A673 (cell line): ENCODE measurements around the gene PPIG.

Experiments used
- EZH2 ChIP-seq: fragments of 200-600 bp; sonication (generic); IDR thresholded peaks from 2 replicates; pipeline ENCODE4 v1.6.1; 2017; ENCODE audit warnings: borderline replicate concordance, low read depth, mild to moderate bottlenecking, mixed read lengths, antibody characterized with exemption, low read length; ENCODE audit not compliant: poor library complexity, severe bottlenecking
- TF ChIP-seq, protein P1 (sequence below): fragments of 300-800, 200-600 bp; sonication (generic); conservative IDR thresholded peaks from 2 replicates; pipeline ENCODE4 v1.5.1; 2017; ENCODE audit warnings: low read depth, mild to moderate bottlenecking, antibody characterized with exemption, low read length, moderate library complexity, mixed read lengths

GRCh38 chr2:169590804-169591203, 6.7 kb downstream of the PPIG start:
- TF ChIP-seq, protein P1, sequence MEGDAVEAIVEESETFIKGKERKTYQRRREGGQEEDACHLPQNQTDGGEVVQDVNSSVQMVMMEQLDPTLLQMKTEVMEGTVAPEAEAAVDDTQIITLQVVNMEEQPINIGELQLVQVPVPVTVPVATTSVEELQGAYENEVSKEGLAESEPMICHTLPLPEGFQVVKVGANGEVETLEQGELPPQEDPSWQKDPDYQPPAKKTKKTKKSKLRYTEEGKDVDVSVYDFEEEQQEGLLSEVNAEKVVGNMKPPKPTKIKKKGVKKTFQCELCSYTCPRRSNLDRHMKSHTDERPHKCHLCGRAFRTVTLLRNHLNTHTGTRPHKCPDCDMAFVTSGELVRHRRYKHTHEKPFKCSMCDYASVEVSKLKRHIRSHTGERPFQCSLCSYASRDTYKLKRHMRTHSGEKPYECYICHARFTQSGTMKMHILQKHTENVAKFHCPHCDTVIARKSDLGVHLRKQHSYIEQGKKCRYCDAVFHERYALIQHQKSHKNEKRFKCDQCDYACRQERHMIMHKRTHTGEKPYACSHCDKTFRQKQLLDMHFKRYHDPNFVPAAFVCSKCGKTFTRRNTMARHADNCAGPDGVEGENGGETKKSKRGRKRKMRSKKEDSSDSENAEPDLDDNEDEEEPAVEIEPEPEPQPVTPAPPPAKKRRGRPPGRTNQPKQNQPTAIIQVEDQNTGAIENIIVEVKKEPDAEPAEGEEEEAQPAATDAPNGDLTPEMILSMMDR = no peak
- no peak for TF ChIP-seq EZH2
